Astrocyte (in vitro differentiated cells and primary cell): ENCODE data around the gene NAALADL2. TPM values are rescaled to one million over a fixed set of nuclear protein-coding genes. Genes with fewer than 3 reads are reported as not detected.

Experiments
- DNase-seq: peaks from one replicate; pipeline ENCODE4 v3.0.0-alpha.2; 2010; ENCODE audit warnings: low read depth
- FAIRE-seq: peaks from 2 replicates; lab custom pipeline; 2011; peaks lifted over from hg19 to GRCh38; lab: Jason Lieb, UNC
- H2AFZ ChIP-seq: 2 replicates; pipeline ENCODE4 v1.6.0; 2012; ENCODE audit warnings: low read depth, low read length, inconsistent platforms
- H3K27ac ChIP-seq: 2 replicates; pipeline ENCODE4 v1.5.1; 2011; ENCODE audit warnings: low read depth, low read length, inconsistent platforms
- H3K27me3 ChIP-seq: 2 replicates; pipeline ENCODE4 v1.6.0; 2011; ENCODE audit warnings: low read length, inconsistent platforms; ENCODE audit not compliant: insufficient read depth
- H3K36me3 ChIP-seq: 2 replicates; pipeline ENCODE4 v1.5.1; 2011; ENCODE audit warnings: low read length, inconsistent platforms; ENCODE audit not compliant: insufficient read depth
- H3K4me1 ChIP-seq: 2 replicates; pipeline ENCODE4 v1.5.1; 2011; ENCODE audit warnings: low read length, inconsistent platforms; ENCODE audit not compliant: insufficient read depth
- H3K4me2 ChIP-seq: 2 replicates; pipeline ENCODE4 v1.6.0; 2012; ENCODE audit warnings: low read length, inconsistent platforms
- H3K4me3 ChIP-seq: 2 replicates; pipeline ENCODE4 v1.5.1; 2011; ENCODE audit warnings: low read depth, mild to moderate bottlenecking, low read length, inconsistent platforms; ENCODE audit not compliant: insufficient read depth
- H3K79me2 ChIP-seq: 2 replicates; pipeline ENCODE4 v1.6.0; 2012; ENCODE audit warnings: mild to moderate bottlenecking, low read length, inconsistent platforms; ENCODE audit not compliant: insufficient read depth
- H3K9ac ChIP-seq: 2 replicates; pipeline ENCODE4 v1.6.0; 2012; ENCODE audit warnings: mild to moderate bottlenecking, low read length, inconsistent platforms
- H3K9me3 ChIP-seq: 2 replicates; pipeline ENCODE4 v1.5.1; 2012; ENCODE audit warnings: low read depth, mild to moderate bottlenecking, low read length, inconsistent platforms; ENCODE audit not compliant: insufficient read depth
- H4K20me1 ChIP-seq: 2 replicates; pipeline ENCODE4 v1.6.0; 2012; ENCODE audit warnings: low read length, inconsistent platforms; ENCODE audit not compliant: insufficient read depth
- H3K27ac Mint-ChIP-seq: one replicate; pipeline ENCODE4 v1.8.0; 2021; ENCODE audit warnings: mild to moderate bottlenecking, mixed read lengths; ENCODE audit not compliant: unreplicated experiment
- H3K27me3 Mint-ChIP-seq: one replicate; pipeline ENCODE4 v1.8.0; 2021; ENCODE audit warnings: low read depth, mixed read lengths; ENCODE audit not compliant: unreplicated experiment
- H3K36me3 Mint-ChIP-seq: one replicate; pipeline ENCODE4 v1.8.0; 2021; ENCODE audit warnings: low read depth, mixed read lengths; ENCODE audit not compliant: unreplicated experiment
- H3K4me1 Mint-ChIP-seq: one replicate; pipeline ENCODE4 v1.8.0; 2021; ENCODE audit warnings: low read depth, mixed read lengths; ENCODE audit not compliant: unreplicated experiment
- H3K4me3 Mint-ChIP-seq: one replicate; pipeline ENCODE4 v1.8.0; 2021; ENCODE audit warnings: mild to moderate bottlenecking, moderate library complexity, mixed read lengths; ENCODE audit not compliant: unreplicated experiment
- H3K9me3 Mint-ChIP-seq: one replicate; pipeline ENCODE4 v1.8.0; 2021; ENCODE audit warnings: mild to moderate bottlenecking, mixed read lengths; ENCODE audit not compliant: unreplicated experiment
- CTCF ChIP-seq: IDR thresholded peaks from 2 replicates; pipeline ENCODE4 v1.5.1; 2011; ENCODE audit warnings: low read depth, mild to moderate bottlenecking, inconsistent platforms, low read length, moderate library complexity; ENCODE audit not compliant: insufficient read depth
- EZH2 ChIP-seq: IDR thresholded peaks from 2 replicates; pipeline ENCODE4 v1.6.1; 2012; ENCODE audit warnings: mild to moderate bottlenecking, low read length, inconsistent platforms; ENCODE audit not compliant: insufficient read depth
- total RNA-seq: library from RNA; stranded (reverse); gene quantifications from 2 replicates; pipeline ENCODE4 v1.2.1, GENCODE V29; 2021

The NAALADL2 gene
- total RNA-seq, 1 donor from 2014 or later, result 2.7 TPM

DNA sequence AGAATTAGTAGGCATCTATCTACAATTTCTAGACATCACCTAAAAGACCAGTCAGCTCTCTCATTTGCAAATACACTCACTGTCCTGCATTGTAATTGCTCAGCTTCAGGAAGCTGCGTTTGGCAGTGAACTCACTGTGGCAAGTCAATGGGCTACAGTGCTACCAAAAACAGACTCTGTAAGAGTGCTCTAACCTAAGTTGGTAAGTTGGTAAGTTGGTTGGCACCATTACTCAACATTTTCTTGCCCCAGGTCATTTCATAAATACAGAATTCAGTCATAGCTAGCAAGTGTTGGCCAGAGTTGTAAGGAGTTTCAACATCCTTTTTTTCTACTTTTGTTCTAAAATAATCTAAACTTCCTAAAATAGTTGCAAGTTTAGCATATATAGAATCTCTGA lies 466.3 kb downstream of the NAALADL2 start:
- Mint-ChIP-seq H3K27me3 (no peaks in the 10 kb centered on the region), H3K9me3 (peaks cover 2% of the 10 kb centered on the region), H3K36me3 (no peaks in the 10 kb centered on the region), H3K4me1 (no peaks in the 10 kb centered on the region), H3K27ac (no peak overlapping the region), H3K4me3 (no peak overlapping the region)
- no peaks in the 10 kb centered on the region for H3K9me3 ChIP-seq
- no peak overlapping the region for H3K27ac ChIP-seq
- H3K9ac ChIP-seq, result no peak overlapping the region
- H3K36me3 ChIP-seq, result no peaks in the 10 kb centered on the region
- no peaks in the 10 kb centered on the region for H3K4me1 ChIP-seq
- no peak overlapping the region for H2AFZ ChIP-seq
- no peak overlapping the region for H3K4me3 ChIP-seq
- DNase-seq (no peak), FAIRE-seq (no peak)
- H4K20me1 ChIP-seq, result no peaks in the 10 kb centered on the region
- no peaks in the 10 kb centered on the region for H3K27me3 ChIP-seq
- no peak overlapping the region for H3K4me2 ChIP-seq
- no peaks in the 10 kb centered on the region for H3K79me2 ChIP-seq
- TF ChIP-seq CTCF (no peak), EZH2 (no peak)

DNA sequence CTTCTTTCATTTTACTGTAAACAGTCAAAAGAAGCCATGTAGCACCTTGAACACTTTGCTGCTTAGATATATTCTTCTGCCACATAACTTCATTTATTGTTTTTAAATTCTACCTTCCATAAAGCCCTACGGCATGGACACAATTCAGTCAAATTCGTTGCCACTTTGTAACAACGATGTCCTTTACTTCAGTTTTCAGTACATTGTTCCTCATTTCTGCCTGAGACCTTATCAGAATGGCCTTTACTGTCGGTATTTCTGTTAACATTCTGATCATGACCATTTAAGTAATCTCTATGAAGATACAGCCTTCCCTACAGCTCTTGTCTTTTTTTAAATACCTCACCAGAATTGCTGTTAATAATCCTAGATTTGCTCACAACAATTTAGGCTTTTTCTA lies 466.9 kb downstream of the NAALADL2 start:
- Histone ChIP-seq H3K27me3 (no peaks in the 10 kb centered on the region), H3K4me2 (no peak overlapping the region), H4K20me1 (no peaks in the 10 kb centered on the region), H3K9ac (no peak overlapping the region), H3K36me3 (no peaks in the 10 kb centered on the region), H3K4me1 (no peaks in the 10 kb centered on the region), H3K4me3 (no peak overlapping the region), H2AFZ (no peak overlapping the region), H3K27ac (no peak overlapping the region), H3K9me3 (no peaks in the 10 kb centered on the region), H3K79me2 (no peaks in the 10 kb centered on the region)
- H3K27me3 Mint-ChIP-seq, result no peaks in the 10 kb centered on the region
- no peak for DNase-seq
- no peaks in the 10 kb centered on the region for H3K36me3 Mint-ChIP-seq
- H3K4me1 Mint-ChIP-seq, result no peaks in the 10 kb centered on the region
- TF ChIP-seq CTCF (no peak), EZH2 (no peak)
- peaks cover 2% of the 10 kb centered on the region for H3K9me3 Mint-ChIP-seq
- H3K4me3 Mint-ChIP-seq, result no peak overlapping the region
- FAIRE-seq, result no peak
- H3K27ac Mint-ChIP-seq, result no peak overlapping the region

- Histone ChIP-seq H3K27ac (no peak overlapping the region), H3K4me3 (no peak overlapping the region), H3K9ac (no peak overlapping the region), H3K9me3 (no peaks in the 10 kb centered on the region), H3K4me1 (no peaks in the 10 kb centered on the region), H2AFZ (no peak overlapping the region), H3K4me2 (no peak overlapping the region), H3K79me2 (no peaks in the 10 kb centered on the region), H3K27me3 (no peaks in the 10 kb centered on the region), H4K20me1 (no peaks in the 10 kb centered on the region), H3K36me3 (no peaks in the 10 kb centered on the region)
- FAIRE-seq (peak; percentile 26), DNase-seq (no peak)
- Mint-ChIP-seq H3K4me1 (no peaks in the 10 kb centered on the region), H3K27ac (no peak overlapping the region), H3K36me3 (no peaks in the 10 kb centered on the region), H3K27me3 (no peaks in the 10 kb centered on the region), H3K4me3 (no peak overlapping the region), H3K9me3 (no peaks in the 10 kb centered on the region)
- no peak for TF ChIP-seq CTCF
These were observed 470.2 kb downstream of the NAALADL2 start for GRCh38 chr3:175329373-175329772.
